Liver (tissue), 3 donors: ENCODE results near the gene CHN2.

Source experiments
- EGR1 ChIP-seq, 2 donors: IDR thresholded peaks; 2 replicates each; pipeline ENCODE4 v1.6.1; 2016 to 2018; ENCODE audit warnings: antibody characterized with exemption in 2 of 2, low read depth in 2 of 2
- JUND ChIP-seq, 2 donors: IDR thresholded peaks; 2 replicates each; pipeline ENCODE4 v1.6.1; 2016; ENCODE audit warnings: antibody characterized with exemption in 2 of 2
- RAD21 ChIP-seq, 2 donors: IDR thresholded peaks; 2 replicates each; pipeline ENCODE4 v1.6.1; 2016; ENCODE audit warnings: antibody characterized with exemption in 2 of 2, mild to moderate bottlenecking in 2 of 2
- TAF1 ChIP-seq: conservative IDR thresholded peaks from 2 replicates; pipeline ENCODE4 v1.6.1; 2016; ENCODE audit warnings: antibody characterized with exemption, mild to moderate bottlenecking
- TF ChIP-seq, protein P1 (sequence below): fragments of 150-350 bp; IDR thresholded peaks from 2 replicates; pipeline ENCODE4 v1.5.1; 2017; ENCODE audit warnings: improper control_type of control experiment, low read depth, low read length; ENCODE audit not compliant: missing input control
- TF ChIP-seq, protein P2 (sequence below): IDR thresholded peaks from 2 replicates; pipeline ENCODE4 v1.6.1; 2016; ENCODE audit warnings: antibody characterized with exemption, mild to moderate bottlenecking
- TF ChIP-seq, protein P3 (sequence below): IDR thresholded peaks from 2 replicates; pipeline ENCODE4 v1.6.1; 2016; ENCODE audit warnings: antibody characterized with exemption
- TF ChIP-seq, protein P4 (sequence below): IDR thresholded peaks from 2 replicates; pipeline ENCODE4 v1.6.1; 2016; ENCODE audit warnings: antibody characterized with exemption
- donor health status: healthy.
- donor health status: healthy.

DNA sequence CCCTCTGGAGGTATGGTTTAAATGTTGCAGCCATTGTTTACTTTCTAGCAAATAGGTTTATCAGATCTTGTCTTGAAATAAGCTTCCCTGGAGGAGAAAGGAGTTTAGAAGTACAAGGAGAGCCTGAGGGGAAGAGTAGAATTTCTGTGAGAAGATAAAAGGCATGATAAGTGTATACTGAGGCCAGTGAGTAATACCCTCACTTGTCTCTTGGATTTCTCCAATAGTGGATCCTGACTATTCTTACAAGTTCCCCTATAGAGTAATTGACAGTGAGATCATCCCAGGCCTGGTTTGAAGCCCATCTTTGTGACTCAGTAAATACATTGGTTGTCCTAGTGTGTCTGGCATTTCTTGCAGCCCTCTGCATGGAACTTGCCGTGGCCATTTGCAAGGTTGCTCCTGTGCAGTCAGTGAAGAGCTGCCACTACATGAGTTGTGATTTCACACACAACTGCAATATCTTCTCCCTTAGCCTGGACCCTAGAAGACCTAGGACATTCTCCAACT is 41.6 kb downstream of the CHN2 start:
- TF ChIP-seq EGR1 (IDR thresholded peaks at IDR 0.05; ENCODE audit: low read depth in 2 of 2) = no peak
- TF ChIP-seq JUND (IDR thresholded peaks at IDR 0.05) = no peak
- TF ChIP-seq, protein P1, sequence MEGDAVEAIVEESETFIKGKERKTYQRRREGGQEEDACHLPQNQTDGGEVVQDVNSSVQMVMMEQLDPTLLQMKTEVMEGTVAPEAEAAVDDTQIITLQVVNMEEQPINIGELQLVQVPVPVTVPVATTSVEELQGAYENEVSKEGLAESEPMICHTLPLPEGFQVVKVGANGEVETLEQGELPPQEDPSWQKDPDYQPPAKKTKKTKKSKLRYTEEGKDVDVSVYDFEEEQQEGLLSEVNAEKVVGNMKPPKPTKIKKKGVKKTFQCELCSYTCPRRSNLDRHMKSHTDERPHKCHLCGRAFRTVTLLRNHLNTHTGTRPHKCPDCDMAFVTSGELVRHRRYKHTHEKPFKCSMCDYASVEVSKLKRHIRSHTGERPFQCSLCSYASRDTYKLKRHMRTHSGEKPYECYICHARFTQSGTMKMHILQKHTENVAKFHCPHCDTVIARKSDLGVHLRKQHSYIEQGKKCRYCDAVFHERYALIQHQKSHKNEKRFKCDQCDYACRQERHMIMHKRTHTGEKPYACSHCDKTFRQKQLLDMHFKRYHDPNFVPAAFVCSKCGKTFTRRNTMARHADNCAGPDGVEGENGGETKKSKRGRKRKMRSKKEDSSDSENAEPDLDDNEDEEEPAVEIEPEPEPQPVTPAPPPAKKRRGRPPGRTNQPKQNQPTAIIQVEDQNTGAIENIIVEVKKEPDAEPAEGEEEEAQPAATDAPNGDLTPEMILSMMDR = no peak
- no peak for TF ChIP-seq TAF1
- no peak for TF ChIP-seq RAD21 (IDR thresholded peaks at IDR 0.05)
- TF ChIP-seq, protein P2, sequence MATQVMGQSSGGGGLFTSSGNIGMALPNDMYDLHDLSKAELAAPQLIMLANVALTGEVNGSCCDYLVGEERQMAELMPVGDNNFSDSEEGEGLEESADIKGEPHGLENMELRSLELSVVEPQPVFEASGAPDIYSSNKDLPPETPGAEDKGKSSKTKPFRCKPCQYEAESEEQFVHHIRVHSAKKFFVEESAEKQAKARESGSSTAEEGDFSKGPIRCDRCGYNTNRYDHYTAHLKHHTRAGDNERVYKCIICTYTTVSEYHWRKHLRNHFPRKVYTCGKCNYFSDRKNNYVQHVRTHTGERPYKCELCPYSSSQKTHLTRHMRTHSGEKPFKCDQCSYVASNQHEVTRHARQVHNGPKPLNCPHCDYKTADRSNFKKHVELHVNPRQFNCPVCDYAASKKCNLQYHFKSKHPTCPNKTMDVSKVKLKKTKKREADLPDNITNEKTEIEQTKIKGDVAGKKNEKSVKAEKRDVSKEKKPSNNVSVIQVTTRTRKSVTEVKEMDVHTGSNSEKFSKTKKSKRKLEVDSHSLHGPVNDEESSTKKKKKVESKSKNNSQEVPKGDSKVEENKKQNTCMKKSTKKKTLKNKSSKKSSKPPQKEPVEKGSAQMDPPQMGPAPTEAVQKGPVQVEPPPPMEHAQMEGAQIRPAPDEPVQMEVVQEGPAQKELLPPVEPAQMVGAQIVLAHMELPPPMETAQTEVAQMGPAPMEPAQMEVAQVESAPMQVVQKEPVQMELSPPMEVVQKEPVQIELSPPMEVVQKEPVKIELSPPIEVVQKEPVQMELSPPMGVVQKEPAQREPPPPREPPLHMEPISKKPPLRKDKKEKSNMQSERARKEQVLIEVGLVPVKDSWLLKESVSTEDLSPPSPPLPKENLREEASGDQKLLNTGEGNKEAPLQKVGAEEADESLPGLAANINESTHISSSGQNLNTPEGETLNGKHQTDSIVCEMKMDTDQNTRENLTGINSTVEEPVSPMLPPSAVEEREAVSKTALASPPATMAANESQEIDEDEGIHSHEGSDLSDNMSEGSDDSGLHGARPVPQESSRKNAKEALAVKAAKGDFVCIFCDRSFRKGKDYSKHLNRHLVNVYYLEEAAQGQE = no peak
- TF ChIP-seq, protein P3, sequence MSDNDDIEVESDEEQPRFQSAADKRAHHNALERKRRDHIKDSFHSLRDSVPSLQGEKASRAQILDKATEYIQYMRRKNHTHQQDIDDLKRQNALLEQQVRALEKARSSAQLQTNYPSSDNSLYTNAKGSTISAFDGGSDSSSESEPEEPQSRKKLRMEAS = no peak
- TF ChIP-seq, protein P4, sequence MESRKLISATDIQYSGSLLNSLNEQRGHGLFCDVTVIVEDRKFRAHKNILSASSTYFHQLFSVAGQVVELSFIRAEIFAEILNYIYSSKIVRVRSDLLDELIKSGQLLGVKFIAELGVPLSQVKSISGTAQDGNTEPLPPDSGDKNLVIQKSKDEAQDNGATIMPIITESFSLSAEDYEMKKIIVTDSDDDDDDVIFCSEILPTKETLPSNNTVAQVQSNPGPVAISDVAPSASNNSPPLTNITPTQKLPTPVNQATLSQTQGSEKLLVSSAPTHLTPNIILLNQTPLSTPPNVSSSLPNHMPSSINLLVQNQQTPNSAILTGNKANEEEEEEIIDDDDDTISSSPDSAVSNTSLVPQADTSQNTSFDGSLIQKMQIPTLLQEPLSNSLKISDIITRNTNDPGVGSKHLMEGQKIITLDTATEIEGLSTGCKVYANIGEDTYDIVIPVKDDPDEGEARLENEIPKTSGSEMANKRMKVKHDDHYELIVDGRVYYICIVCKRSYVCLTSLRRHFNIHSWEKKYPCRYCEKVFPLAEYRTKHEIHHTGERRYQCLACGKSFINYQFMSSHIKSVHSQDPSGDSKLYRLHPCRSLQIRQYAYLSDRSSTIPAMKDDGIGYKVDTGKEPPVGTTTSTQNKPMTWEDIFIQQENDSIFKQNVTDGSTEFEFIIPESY = no peak
